Keratinocyte (primary cell): ENCODE measurements around the gene SYPL2. TPM values are rescaled to one million over a fixed set of nuclear protein-coding genes. Genes with fewer than 3 reads are reported as not detected.

ENCODE experiments used
- DNase-seq: peaks from one replicate; pipeline ENCODE4 v3.0.0-alpha.2; 2011; ENCODE audit warnings: low read depth, missing footprints, low spot score
- FAIRE-seq: peaks from 2 replicates; lab custom pipeline; 2011; peaks lifted over from hg19 to GRCh38; lab: Jason Lieb, UNC
- H2AFZ ChIP-seq: 2 replicates; pipeline ENCODE4 v1.6.0; 2012; ENCODE audit warnings: low read length, control low read depth, inconsistent platforms; ENCODE audit not compliant: control insufficient read depth
- H3K27ac ChIP-seq: 2 replicates; pipeline ENCODE4 v1.5.1; 2011; ENCODE audit warnings: low read length; ENCODE audit not compliant: control insufficient read depth, insufficient read depth
- H3K27me3 ChIP-seq: 3 replicates; pipeline ENCODE4 v1.6.0; 2011; ENCODE audit warnings: low read length; ENCODE audit not compliant: control insufficient read depth, insufficient read depth; ENCODE audit errors: extremely low read depth
- H3K36me3 ChIP-seq, 2 experiments: 2 replicates in 1 of 2; 3 replicates in 1 of 2; pipeline ENCODE4 v1.5.1; 2011; ENCODE audit warnings: low read length in 2 of 2, mild to moderate bottlenecking in 1 of 2; ENCODE audit not compliant: control insufficient read depth in 2 of 2, insufficient read depth in 2 of 2; ENCODE audit errors: extremely low read depth in 1 of 2
- H3K4me1 ChIP-seq: 3 replicates; pipeline ENCODE4 v1.5.1; 2011; ENCODE audit warnings: low read length; ENCODE audit not compliant: control insufficient read depth, insufficient read depth; ENCODE audit errors: extremely low read depth
- H3K4me2 ChIP-seq: 3 replicates; pipeline ENCODE4 v1.6.0; 2011; ENCODE audit warnings: low read depth, low read length; ENCODE audit not compliant: control insufficient read depth, insufficient read depth; ENCODE audit errors: extremely low read depth
- H3K4me3 ChIP-seq, 3 experiments: fragments of 200-600 bp in 1 of 3; sonication (generic) in 1 of 3; 2 replicates in 2 of 3; 3 replicates in 1 of 3; pipeline ENCODE4 v1.5.1; 2011 to 2016; ENCODE audit warnings: low read length in 3 of 3, mild to moderate bottlenecking in 3 of 3, control low read depth in 2 of 3, inconsistent platforms in 1 of 3, low read depth in 1 of 3, mixed read lengths in 1 of 3, mixed run types in 1 of 3, moderate library complexity in 1 of 3; ENCODE audit not compliant: control insufficient read depth in 2 of 3, insufficient read depth in 2 of 3; ENCODE audit errors: extremely low read depth in 1 of 3
- H3K79me2 ChIP-seq: 2 replicates; pipeline ENCODE4 v1.6.0; 2012; ENCODE audit warnings: low read length; ENCODE audit not compliant: control insufficient read depth, insufficient read depth
- H3K9ac ChIP-seq: 3 replicates; pipeline ENCODE4 v1.6.0; 2011; ENCODE audit warnings: low read length; ENCODE audit not compliant: control insufficient read depth, insufficient read depth; ENCODE audit errors: extremely low read depth
- H3K9me1 ChIP-seq: 3 replicates; pipeline ENCODE4 v1.6.0; 2011; ENCODE audit warnings: low read length; ENCODE audit not compliant: control insufficient read depth, insufficient read depth; ENCODE audit errors: extremely low read depth
- H3K9me3 ChIP-seq: 2 replicates; pipeline ENCODE4 v1.5.1; 2012; ENCODE audit warnings: low read depth, low read length; ENCODE audit not compliant: control insufficient read depth
- H4K20me1 ChIP-seq: 3 replicates; pipeline ENCODE4 v1.6.0; 2011; ENCODE audit warnings: low read length; ENCODE audit not compliant: control insufficient read depth, insufficient read depth; ENCODE audit errors: extremely low read depth
- CTCF ChIP-seq, 3 experiments: IDR thresholded peaks in 1 of 3; conservative IDR thresholded peaks in 1 of 3; optimal IDR thresholded peaks in 1 of 3; 2 replicates in 2 of 3; 3 replicates in 1 of 3; pipeline versions ENCODE3 to v1.5.1; 2011; ENCODE audit warnings: low read length in 3 of 3, mild to moderate bottlenecking in 3 of 3, moderate library complexity in 2 of 3, control low read depth in 1 of 3, inconsistent platforms in 1 of 3; ENCODE audit not compliant: insufficient read depth in 2 of 3; ENCODE audit errors: extremely low read depth in 1 of 3
- EZH2 ChIP-seq: IDR thresholded peaks from one replicate; pipeline ENCODE4 v1.6.1; 2012; ENCODE audit warnings: inconsistent platforms, mild to moderate bottlenecking, low read length, moderate library complexity
- dilution Hi-C: fragments of 300-500 bp; cut with MboI; formaldehyde crosslinking; loops from one replicate; pipeline ENCODE4 v1.7.0; 2020; ENCODE audit warnings: low sequenced_read_pairs; ENCODE audit not compliant: extremely low pct_ligation_motif_present
- polyA plus RNA-seq, 5 experiments: library from polyadenylated mRNA; depleted of rRNA in 3 of 5; stranded (reverse) in 3 of 5; stranded (forward) in 1 of 5; unstranded in 1 of 5; fragments of >200 nt; gene quantifications; 1 replicate in 1 of 5; 2 replicates in 3 of 5; 3 replicates in 1 of 5; pipeline versions ENCODE4 v1.2.1 to v1.2.3, GENCODE V29; 2011 to 2012; ENCODE audit warnings: missing spikeins in 2 of 5, low read depth in 1 of 5, low replicate concordance in 1 of 5

SYPL2 gene
- polyA plus RNA-seq, 1 donor (not counting 4 experiments of a cell fraction or from before 2014, with no cell fraction given) = not detected

GRCh38 chr1:109425391-109426280 is 40.7 kb upstream of the SYPL2 start:
- Histone ChIP-seq H3K79me2 (peaks cover 59% of the 10 kb centered on the region), H3K4me3 (peak overlapping the region; percentile 97 to 100 (median 100)), H4K20me1 (no peaks in the 10 kb centered on the region), H3K4me1 (peaks cover 14% of the 10 kb centered on the region), H3K4me2 (peak overlapping the region; percentile 74), H3K9me3 (no peaks in the 10 kb centered on the region), H3K9me1 (no peaks in the 10 kb centered on the region), H3K36me3 (peaks cover 5 to 9% of the 10 kb centered on the region in 2 experiments), H2AFZ (peak overlapping the region; percentile 80), H3K27me3 (no peaks in the 10 kb centered on the region), H3K27ac (peak overlapping the region; percentile 87), H3K9ac (peak overlapping the region; percentile 89)
- dilution Hi-C loops = no loop called here
- FAIRE-seq (no peak), DNase-seq (no peak)
- TF ChIP-seq EZH2 (no peak), CTCF (optimal IDR thresholded peaks at IDR 0.05 in 1 of 3, IDR thresholded peaks at IDR 0.05 in 1 of 3, conservative IDR thresholded peaks at IDR 0.05 in 1 of 3; ENCODE audit: extremely low read depth in 1 of 3, insufficient read depth in 2 of 3, low read length in 3 of 3) (no peak)

GRCh38 chr1:109426281-109427170 is 39.8 kb upstream of the SYPL2 start, which contains the start of gene PSMA5:
PSMA5 (minus strand) TSS chr1:109426448; CDS start chr1:109426330, 118 bp downstream.
- Histone ChIP-seq H2AFZ (peak within 1 kb of the TSS; percentile 80), H4K20me1 (no peaks in the 10 kb centered on the region), H3K4me3 (peak within 1 kb of the TSS; percentile 97 to 100 (median 100)), H3K36me3 (peaks cover 0 to 3% of the 10 kb centered on the region in 2 experiments), H3K9me1 (no peaks in the 10 kb centered on the region), H3K4me1 (peaks cover 14% of the 10 kb centered on the region), H3K27me3 (no peaks in the 10 kb centered on the region), H3K27ac (peak within 1 kb of the TSS; percentile 87), H3K4me2 (peak within 1 kb of the TSS; percentile 74), H3K9me3 (no peaks in the 10 kb centered on the region), H3K9ac (peak within 1 kb of the TSS; percentile 89), H3K79me2 (peaks cover 51% of the 10 kb centered on the region)
- peak; percentile 97 for DNase-seq
- dilution Hi-C loops = no loop called here
- TF ChIP-seq CTCF (optimal IDR thresholded peaks at IDR 0.05 in 1 of 3, IDR thresholded peaks at IDR 0.05 in 1 of 3, conservative IDR thresholded peaks at IDR 0.05 in 1 of 3; ENCODE audit: extremely low read depth in 1 of 3, insufficient read depth in 2 of 3, low read length in 3 of 3) (no peak), EZH2 (no peak)
- peak; percentile 78 for FAIRE-seq
